ENCODE measurements around the gene AOAH. TPM values are rescaled to one million over a fixed set of nuclear protein-coding genes. Genes with fewer than 3 reads are reported as not detected.

Gene AOAH
- total and polyA plus RNA-seq, 2 experiments from 2014 or later = not detected

GRCh38 chr7:36730046-36730445 lies 5.8 kb upstream of the AOAH start:
- no peak for DNase-seq (ENCODE audit: low read depth in 1 of 2, low spot score in 1 of 2)
- Histone ChIP-seq H3K27ac (no peak overlapping the region), H3K4me3 (no peak overlapping the region), H3K9me3 (ENCODE audit: low read depth) (no peaks in the 10 kb centered on the region), H3K36me3 (no peaks in the 10 kb centered on the region), H3K4me1 (ENCODE audit: low read depth) (no peaks in the 10 kb centered on the region), H3K27me3 (no peaks in the 10 kb centered on the region)
- TF ChIP-seq CTCF (IDR thresholded peaks at IDR 0.05; ENCODE audit: low read depth, low read length) = no peak

GRCh38 chr7:36728143-36728542 lies 3.8 kb upstream of the AOAH start:
- no peaks in the 10 kb centered on the region for H3K27me3 ChIP-seq
- no peak for TF ChIP-seq CTCF (IDR thresholded peaks at IDR 0.05; ENCODE audit: low read depth, low read length)
- H3K36me3 ChIP-seq = no peaks in the 10 kb centered on the region
- H3K27ac ChIP-seq = no peak overlapping the region
- H3K4me3 ChIP-seq = no peak overlapping the region
- no peak for DNase-seq (ENCODE audit: low read depth in 1 of 2, low spot score in 1 of 2)
- no peaks in the 10 kb centered on the region for H3K4me1 ChIP-seq (ENCODE audit: low read depth)
- no peaks in the 10 kb centered on the region for H3K9me3 ChIP-seq (ENCODE audit: low read depth)

- no peaks in the 10 kb centered on the region for H3K27me3 ChIP-seq
- no peaks in the 10 kb centered on the region for H3K4me1 ChIP-seq (ENCODE audit: low read depth)
- TF ChIP-seq CTCF (IDR thresholded peaks at IDR 0.05; ENCODE audit: low read depth, low read length) = no peak
- no peaks in the 10 kb centered on the region for H3K36me3 ChIP-seq
- H3K9me3 ChIP-seq (ENCODE audit: low read depth) = no peaks in the 10 kb centered on the region
- H3K27ac ChIP-seq = no peak overlapping the region
- no peak for DNase-seq (ENCODE audit: low read depth in 1 of 2, low spot score in 1 of 2)
- no peak overlapping the region for H3K4me3 ChIP-seq
Measured at GRCh38 chr7:36726806-36727503, 2.7 kb upstream of the AOAH start.

GRCh38 chr7:36726311-36726710 lies 2.0 kb upstream of the AOAH start:
- no peaks in the 10 kb centered on the region for H3K36me3 ChIP-seq
- no peaks in the 10 kb centered on the region for H3K27me3 ChIP-seq
- no peak overlapping the region for H3K27ac ChIP-seq
- H3K4me1 ChIP-seq (ENCODE audit: low read depth) = no peaks in the 10 kb centered on the region
- TF ChIP-seq CTCF (IDR thresholded peaks at IDR 0.05; ENCODE audit: low read depth, low read length) = no peak
- H3K9me3 ChIP-seq (ENCODE audit: low read depth) = no peaks in the 10 kb centered on the region
- DNase-seq (ENCODE audit: low read depth in 1 of 2, low spot score in 1 of 2) = no peak
- no peak overlapping the region for H3K4me3 ChIP-seq

- Histone ChIP-seq H3K4me3 (no peak overlapping the region), H3K36me3 (no peaks in the 10 kb centered on the region), H3K27me3 (no peaks in the 10 kb centered on the region), H3K4me1 (ENCODE audit: low read depth) (no peaks in the 10 kb centered on the region), H3K9me3 (ENCODE audit: low read depth) (no peaks in the 10 kb centered on the region), H3K27ac (no peak overlapping the region)
- TF ChIP-seq CTCF (IDR thresholded peaks at IDR 0.05; ENCODE audit: low read depth, low read length) = no peak
- no peak for DNase-seq (ENCODE audit: low read depth in 1 of 2, low spot score in 1 of 2)
Measured at GRCh38 chr7:36724996-36725395, 702 bp upstream of the AOAH start.

Data from cardiac muscle cell (in vitro differentiated cells and primary cell).